GM18868 (cell line): ENCODE data around the gene MNT.
"Not testable (repeated sequence)": the region's sequence is repeated elsewhere in the genome, so short reads cannot be mapped to it uniquely, and the experiment has no call there.

ENCODE experiments used
- ATAC-seq: cut with Tn5 transposase; IDR thresholded peaks from one replicate; pipeline ENCODE4 v1.9.1; 2021; ENCODE audit warnings: mild to moderate bottlenecking, moderate library complexity; ENCODE audit not compliant: unreplicated experiment

The MNT gene

GRCh38 chr17:2400877-2401425 is at the start of gene MNT:
MNT (minus strand) TSS chr17:2401060; CDS start chr17:2400712, 348 bp downstream.
- ATAC-seq = peak; percentile 31

- no peak for ATAC-seq
These were observed 49.3 kb upstream of the MNT start for GRCh38 chr17:2450016-2450650.

GRCh38 chr17:2449486-2449885 is 48.6 kb upstream of the MNT start:
- ATAC-seq = no peak

- ATAC-seq = not testable (repeated sequence)
These were observed 46.6 kb upstream of the MNT start for GRCh38 chr17:2447479-2447878.

GRCh38 chr17:2445638-2446037 is 44.8 kb upstream of the MNT start:
- ATAC-seq = no peak

- no peak for ATAC-seq
These were observed 43.5 kb upstream of the MNT start for GRCh38 chr17:2444382-2444781.

- ATAC-seq = no peak
These were observed 41.3 kb upstream of the MNT start for GRCh38 chr17:2442166-2442565.

- no peak for ATAC-seq
These were observed 40.1 kb upstream of the MNT start for GRCh38 chr17:2440930-2441329.

- not testable (repeated sequence) for ATAC-seq
These were observed 39.1 kb upstream of the MNT start for GRCh38 chr17:2439997-2440396.

GRCh38 chr17:2438823-2439222 is 38.0 kb upstream of the MNT start:
- no peak for ATAC-seq

- ATAC-seq = no peak
These were observed 35.6 kb upstream of the MNT start for GRCh38 chr17:2436316-2436905.

GRCh38 chr17:2435862-2436261 is 35.0 kb upstream of the MNT start:
- ATAC-seq = no peak

- no peak for ATAC-seq
These were observed 34.4 kb upstream of the MNT start for GRCh38 chr17:2435181-2435741.

- ATAC-seq = no peak
These were observed 32.8 kb upstream of the MNT start for GRCh38 chr17:2433696-2434095.

- ATAC-seq = no peak
These were observed 27.1 kb upstream of the MNT start for GRCh38 chr17:2427910-2428309.

GRCh38 chr17:2427215-2427614 is 26.4 kb upstream of the MNT start:
- ATAC-seq = no peak

GRCh38 chr17:2423271-2423670 is 22.4 kb upstream of the MNT start:
- ATAC-seq = no peak

GRCh38 chr17:2421315-2422147 is 20.7 kb upstream of the MNT start:
- ATAC-seq = no peak

GRCh38 chr17:2420176-2420575 is 19.3 kb upstream of the MNT start:
- ATAC-seq = no peak

- ATAC-seq = no peak
These were observed 18.6 kb upstream of the MNT start for GRCh38 chr17:2419486-2419885.

GRCh38 chr17:2418572-2418971 is 17.7 kb upstream of the MNT start:
- ATAC-seq = no peak
